ENCODE results near the gene MPND.

Gene MPND

DNA sequence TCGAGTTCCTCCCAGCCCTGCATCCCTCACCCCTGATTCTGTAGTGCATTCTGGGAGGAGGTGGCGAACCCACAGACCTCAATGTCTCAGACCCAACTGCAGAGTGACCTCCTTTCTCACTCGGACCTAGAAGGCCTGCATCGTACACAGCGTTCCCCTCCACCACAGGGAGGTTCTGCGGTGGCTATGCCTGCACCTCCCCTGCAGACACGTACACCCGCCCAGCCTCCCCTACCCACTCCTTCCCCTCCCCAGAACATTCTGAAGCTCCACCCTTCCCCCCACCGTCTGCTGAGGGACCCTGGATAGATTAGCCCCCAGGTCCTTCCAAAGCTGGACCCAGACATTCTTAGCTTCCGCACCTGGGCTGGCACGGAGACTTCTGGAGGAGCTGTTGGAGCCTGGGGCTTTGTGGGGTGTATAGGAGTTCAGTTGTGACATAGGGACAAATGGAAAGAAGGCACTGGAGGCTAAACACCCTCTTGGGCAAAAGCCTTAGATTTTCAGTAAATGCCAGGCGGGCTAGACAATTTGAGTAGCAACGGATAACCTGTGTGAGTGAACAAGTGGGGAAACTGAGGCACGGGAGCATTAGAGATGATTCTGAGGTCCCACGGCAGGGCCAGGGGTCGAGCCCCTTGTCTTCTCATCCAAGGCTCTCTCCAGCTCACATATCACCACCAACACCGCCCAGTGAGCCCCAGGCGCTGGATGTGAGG is 39.4 kb upstream of the MPND start:
- TF ChIP-seq, protein P1, sequence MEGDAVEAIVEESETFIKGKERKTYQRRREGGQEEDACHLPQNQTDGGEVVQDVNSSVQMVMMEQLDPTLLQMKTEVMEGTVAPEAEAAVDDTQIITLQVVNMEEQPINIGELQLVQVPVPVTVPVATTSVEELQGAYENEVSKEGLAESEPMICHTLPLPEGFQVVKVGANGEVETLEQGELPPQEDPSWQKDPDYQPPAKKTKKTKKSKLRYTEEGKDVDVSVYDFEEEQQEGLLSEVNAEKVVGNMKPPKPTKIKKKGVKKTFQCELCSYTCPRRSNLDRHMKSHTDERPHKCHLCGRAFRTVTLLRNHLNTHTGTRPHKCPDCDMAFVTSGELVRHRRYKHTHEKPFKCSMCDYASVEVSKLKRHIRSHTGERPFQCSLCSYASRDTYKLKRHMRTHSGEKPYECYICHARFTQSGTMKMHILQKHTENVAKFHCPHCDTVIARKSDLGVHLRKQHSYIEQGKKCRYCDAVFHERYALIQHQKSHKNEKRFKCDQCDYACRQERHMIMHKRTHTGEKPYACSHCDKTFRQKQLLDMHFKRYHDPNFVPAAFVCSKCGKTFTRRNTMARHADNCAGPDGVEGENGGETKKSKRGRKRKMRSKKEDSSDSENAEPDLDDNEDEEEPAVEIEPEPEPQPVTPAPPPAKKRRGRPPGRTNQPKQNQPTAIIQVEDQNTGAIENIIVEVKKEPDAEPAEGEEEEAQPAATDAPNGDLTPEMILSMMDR (IDR thresholded peaks at IDR 0.05) = no peak
- Histone ChIP-seq H3K27me3 (ENCODE audit: control insufficient read depth, insufficient read depth, low read length) (no peaks in the 10 kb centered on the region), H3K4me3 (ENCODE audit: low read depth, low read length) (no peak overlapping the region), H3K9ac (no peak overlapping the region), H3K36me3 (ENCODE audit: control insufficient read depth, insufficient read depth, low read length) (no peaks in the 10 kb centered on the region), H3K9me3 (ENCODE audit: control insufficient read depth, low read length) (no peaks in the 10 kb centered on the region), H3K4me2 (ENCODE audit: low read length) (no peak overlapping the region), H2AFZ (no peak overlapping the region), H3K4me1 (no peaks in the 10 kb centered on the region), H3K79me2 (no peaks in the 10 kb centered on the region), H3K27ac (no peak overlapping the region)

DNA sequence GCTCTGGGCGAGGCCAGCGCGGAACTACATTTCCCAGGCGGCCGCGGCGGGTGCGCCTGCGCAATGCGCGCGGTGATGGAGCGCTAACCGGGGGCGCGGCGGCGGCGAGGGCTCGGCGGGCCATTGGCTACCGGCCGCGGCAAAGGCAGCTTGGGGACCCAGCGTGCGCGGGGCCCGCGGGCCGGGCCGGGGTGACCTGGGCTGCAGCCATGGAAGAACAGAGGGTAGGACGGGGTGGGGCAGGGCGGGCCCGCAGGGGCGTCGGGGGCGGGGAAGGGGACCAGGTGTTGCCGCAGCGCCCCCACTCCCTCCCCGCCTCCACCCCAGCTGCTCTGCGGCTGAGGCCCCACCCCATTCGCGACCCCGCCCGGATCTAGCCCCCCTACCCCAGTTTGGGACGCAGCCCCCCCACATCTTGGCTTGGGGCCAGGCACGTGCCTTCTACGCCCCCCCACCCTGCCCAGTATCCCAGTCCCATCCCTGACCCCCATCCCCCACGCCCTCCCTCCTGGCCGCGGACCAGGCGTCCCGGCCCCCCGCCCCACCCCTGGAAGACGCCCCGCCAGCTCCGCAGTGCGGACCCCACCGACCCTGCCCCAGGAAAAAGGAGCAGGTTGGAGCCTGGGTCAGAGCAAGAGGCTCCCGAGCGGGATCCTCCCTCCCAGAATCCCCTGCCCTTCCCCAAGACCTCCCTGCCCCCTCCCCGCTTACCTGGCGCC is 38.7 kb upstream of the MPND start, which contains the start of gene FSD1:
FSD1 (plus strand) TSS at position 61 of the 719 bp plus-strand sequence; CDS start at position 210, 149 bp downstream.
- H3K4me2 ChIP-seq (ENCODE audit: low read length) = no peak within 1 kb of the TSS
- H3K79me2 ChIP-seq = no peaks in the 10 kb centered on the region
- H3K9ac ChIP-seq = no peak within 1 kb of the TSS
- no peaks in the 10 kb centered on the region for H3K36me3 ChIP-seq (ENCODE audit: control insufficient read depth, insufficient read depth, low read length)
- H2AFZ ChIP-seq = no peak within 1 kb of the TSS
- no peak within 1 kb of the TSS for H3K27ac ChIP-seq
- H3K27me3 ChIP-seq (ENCODE audit: control insufficient read depth, insufficient read depth, low read length) = no peaks in the 10 kb centered on the region
- TF ChIP-seq, protein P1 (IDR thresholded peaks at IDR 0.05) = no peak
- H3K9me3 ChIP-seq (ENCODE audit: control insufficient read depth, low read length) = no peaks in the 10 kb centered on the region
- H3K4me1 ChIP-seq = no peaks in the 10 kb centered on the region
- H3K4me3 ChIP-seq (ENCODE audit: low read depth, low read length) = no peak within 1 kb of the TSS

DNA sequence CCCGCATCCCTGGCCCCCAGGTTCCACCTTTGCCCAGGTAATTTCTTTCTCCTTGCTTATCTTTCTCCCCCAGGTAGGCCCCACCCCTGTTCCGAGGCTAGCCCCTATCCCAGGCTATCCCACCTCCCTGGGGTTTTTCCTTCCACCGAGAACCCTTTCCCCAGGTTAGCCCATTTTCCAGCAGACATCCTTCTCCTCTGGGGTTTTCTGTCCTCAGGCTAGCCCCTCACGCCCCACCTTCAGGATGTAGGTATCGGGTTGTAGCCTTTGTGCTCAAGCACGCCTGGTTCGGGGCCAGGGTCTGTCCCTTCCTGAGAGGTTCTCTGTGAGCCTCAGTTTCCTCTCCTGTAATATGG is 38.1 kb upstream of the MPND start:
- Histone ChIP-seq H3K4me2 (ENCODE audit: low read length) (no peak overlapping the region), H3K9ac (no peak overlapping the region), H3K4me3 (ENCODE audit: low read depth, low read length) (no peak overlapping the region), H3K27me3 (ENCODE audit: control insufficient read depth, insufficient read depth, low read length) (no peaks in the 10 kb centered on the region), H2AFZ (no peak overlapping the region), H3K36me3 (ENCODE audit: control insufficient read depth, insufficient read depth, low read length) (no peaks in the 10 kb centered on the region), H3K4me1 (no peaks in the 10 kb centered on the region), H3K79me2 (no peaks in the 10 kb centered on the region), H3K27ac (no peak overlapping the region), H3K9me3 (ENCODE audit: control insufficient read depth, low read length) (no peaks in the 10 kb centered on the region)
- TF ChIP-seq, protein P1 (IDR thresholded peaks at IDR 0.05) = no peak

DNA sequence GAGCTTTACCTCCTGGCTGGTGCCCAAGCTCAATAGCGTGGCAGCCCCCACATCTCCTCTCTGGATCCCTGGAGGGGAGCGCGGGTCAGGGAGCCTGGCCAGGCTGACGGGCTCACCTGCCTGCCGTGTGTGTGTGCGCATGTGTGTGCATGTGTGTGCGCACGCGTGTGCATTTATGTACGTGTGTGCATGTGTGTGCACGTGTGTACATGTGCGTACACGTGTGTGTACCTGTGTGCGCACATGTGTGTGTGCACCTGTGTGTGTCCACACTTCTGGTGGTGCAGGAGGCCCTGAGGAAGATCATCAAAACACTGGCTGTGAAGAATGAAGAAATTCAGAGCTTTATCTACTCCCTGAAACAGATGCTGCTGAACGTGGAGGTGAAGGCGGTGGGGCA is 37.7 kb upstream of the MPND start:
- no peaks in the 10 kb centered on the region for H3K79me2 ChIP-seq
- H3K4me1 ChIP-seq = no peaks in the 10 kb centered on the region
- no peak overlapping the region for H3K27ac ChIP-seq
- TF ChIP-seq, protein P1 (IDR thresholded peaks at IDR 0.05) = no peak
- H2AFZ ChIP-seq = no peak overlapping the region
- no peaks in the 10 kb centered on the region for H3K9me3 ChIP-seq (ENCODE audit: control insufficient read depth, low read length)
- H3K36me3 ChIP-seq (ENCODE audit: control insufficient read depth, insufficient read depth, low read length) = no peaks in the 10 kb centered on the region
- H3K4me3 ChIP-seq (ENCODE audit: low read depth, low read length) = no peak overlapping the region
- H3K4me2 ChIP-seq (ENCODE audit: low read length) = no peak overlapping the region
- H3K27me3 ChIP-seq (ENCODE audit: control insufficient read depth, insufficient read depth, low read length) = no peaks in the 10 kb centered on the region
- no peak overlapping the region for H3K9ac ChIP-seq
